Measurements from ENCODE around the gene SERP1.
A peak's percentile ranks its signal among the peaks of the same experiment; 100 is the strongest.

Gene SERP1

DNA sequence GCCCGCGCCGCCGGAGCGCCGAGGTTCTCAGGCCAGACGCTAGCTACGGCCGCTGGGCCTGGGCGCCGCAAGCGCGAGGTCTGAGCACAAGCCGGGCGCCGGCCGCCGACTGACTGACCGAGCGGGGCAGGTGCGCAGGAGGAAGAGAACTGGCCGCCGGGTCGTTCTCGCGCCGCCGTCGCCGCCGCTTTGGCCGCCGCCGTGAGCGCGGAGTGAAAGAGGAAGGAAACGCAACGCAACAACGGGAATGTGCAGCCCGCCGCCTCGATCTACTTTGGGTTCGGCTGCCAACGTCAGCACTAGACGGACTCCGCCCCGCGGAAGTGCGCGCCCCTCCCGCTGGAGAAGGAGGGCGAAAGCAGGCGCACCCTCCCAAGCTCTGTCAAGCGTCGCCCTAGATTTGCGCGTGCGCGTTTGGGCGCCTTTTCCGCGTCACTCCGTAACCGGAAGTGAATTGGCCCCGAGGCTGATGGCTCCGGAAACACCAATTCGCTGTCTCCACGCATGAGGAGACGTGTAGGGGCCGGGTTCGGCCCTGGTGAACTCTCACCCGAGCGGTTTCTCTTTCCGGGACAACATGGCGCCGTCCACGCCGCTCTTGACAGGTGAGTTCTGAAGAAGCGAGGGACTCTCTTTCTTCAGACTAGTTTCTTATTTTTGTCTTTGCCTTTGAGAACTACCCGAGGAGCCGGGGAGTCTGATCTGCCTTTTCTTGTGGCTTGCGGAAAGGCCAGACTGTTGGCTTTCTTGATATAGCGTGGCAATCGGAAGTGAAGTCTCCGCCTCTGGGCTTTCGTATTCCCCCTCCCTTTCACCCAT, at the start of gene SERP1, which contains the start of gene EIF2A:
TSS of gene SERP1 (minus strand) at position 271 of the 819 bp plus-strand sequence. CDS start 361 bp downstream, outside the sequence.
TSS of gene EIF2A (plus strand) at position 562 of the 819 bp plus-strand sequence. CDS start at position 578, 16 bp downstream.
- DNase-seq = peak; percentile 97

- no peak for DNase-seq
Measured at GRCh38 chr3:150594150-150594549, 47.9 kb upstream of the SERP1 start.

DNA sequence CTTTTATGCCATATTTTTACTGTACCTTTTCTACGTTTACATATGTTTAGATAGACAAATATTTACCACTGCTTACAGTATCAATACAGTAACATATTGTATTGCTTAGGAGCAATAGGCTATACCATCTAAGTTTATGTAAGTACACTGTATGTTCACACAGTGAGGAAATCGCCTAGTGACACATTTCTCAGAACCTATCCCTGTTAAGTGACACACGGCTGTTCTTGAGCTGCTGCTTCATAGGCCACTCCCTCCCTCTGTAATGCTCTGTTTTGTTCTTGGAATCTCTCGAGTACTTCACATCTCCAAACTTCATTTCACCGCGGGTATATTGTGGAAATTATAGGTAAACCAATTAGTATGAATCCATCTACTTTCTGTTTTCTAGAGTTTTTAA, 43.5 kb upstream of the SERP1 start:
- no peak for DNase-seq

GRCh38 chr3:150588027-150588830, 41.9 kb upstream of the SERP1 start:
- peak; percentile 28 for DNase-seq

GRCh38 chr3:150583028-150583427, 36.7 kb upstream of the SERP1 start:
- DNase-seq = no peak

DNA sequence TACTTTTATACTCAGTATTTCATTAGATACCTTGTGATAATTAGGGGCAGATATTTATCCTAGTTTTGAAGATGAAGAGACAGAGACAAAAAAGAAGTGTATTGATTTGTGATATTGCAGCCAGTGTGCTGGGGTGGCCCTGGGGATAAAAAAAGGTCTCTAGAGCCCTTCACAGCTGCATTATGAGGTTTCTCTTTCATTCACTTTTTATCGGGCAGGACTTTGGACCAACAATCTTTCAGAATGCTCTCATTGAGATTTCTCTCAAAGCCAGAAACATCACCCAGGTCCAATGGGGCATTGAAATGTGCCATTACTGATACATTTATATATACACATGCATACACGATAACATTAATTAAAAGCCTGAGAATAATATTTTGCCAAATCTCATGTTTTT, 36.3 kb upstream of the SERP1 start:
- no peak for DNase-seq

DNA sequence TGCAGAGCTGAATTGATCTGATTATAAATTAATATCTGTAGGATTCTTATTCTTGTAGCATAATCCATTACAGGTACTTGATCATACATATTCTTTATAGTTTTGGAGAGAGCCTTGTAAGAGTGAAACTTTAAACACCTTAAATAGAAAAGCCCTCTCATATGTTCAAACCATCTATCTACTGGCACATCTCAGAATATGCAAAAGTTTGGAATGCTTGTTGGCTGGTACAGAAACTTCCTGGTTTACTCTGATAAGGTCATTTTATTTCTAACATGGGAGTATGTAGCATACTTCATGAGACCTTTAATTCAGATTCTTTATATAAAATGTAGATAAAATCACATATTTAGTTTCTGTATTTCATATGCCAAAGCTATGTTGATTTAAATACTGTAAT, 34.9 kb upstream of the SERP1 start:
- no peak for DNase-seq

DNA sequence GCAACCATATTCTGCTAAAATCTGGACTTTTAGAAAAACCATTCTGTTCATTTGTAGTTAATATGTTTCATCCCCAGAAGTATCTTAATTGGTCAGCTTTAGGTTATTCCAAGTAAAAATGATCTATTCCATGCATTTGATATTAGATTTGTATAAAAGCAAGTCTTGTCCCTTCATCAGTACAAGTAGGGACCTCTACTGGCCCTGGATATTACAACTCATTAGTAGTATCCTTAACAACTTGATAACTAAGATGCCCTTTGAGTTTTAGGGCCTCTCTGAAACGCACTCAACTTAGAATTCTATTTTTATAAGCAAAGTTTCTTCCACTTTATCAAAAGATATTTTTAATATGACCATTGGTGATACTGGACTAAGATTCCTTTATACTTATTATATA, 31.6 kb upstream of the SERP1 start:
- DNase-seq = no peak

DNA sequence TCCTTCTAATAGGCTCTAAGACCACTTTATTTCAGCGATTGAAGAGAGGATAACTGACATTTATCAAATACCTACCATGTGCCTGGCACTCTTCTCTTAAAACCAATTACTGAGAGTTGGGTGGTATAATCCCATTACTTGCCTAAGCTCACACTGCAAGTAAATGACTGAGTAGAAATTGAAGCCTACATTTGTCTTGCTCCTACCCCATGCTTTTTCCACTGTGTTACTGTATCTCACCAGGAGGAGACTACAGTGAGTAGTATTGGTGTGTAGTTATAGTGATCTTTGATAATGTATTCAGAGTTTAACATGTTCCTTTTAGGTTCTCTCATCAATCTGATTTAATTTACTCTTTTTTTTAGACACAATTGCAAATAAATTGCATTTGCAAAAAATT, 21.0 kb upstream of the SERP1 start:
- no peak for DNase-seq

GRCh38 chr3:150564243-150564642, 17.9 kb upstream of the SERP1 start:
- DNase-seq = no peak

DNA sequence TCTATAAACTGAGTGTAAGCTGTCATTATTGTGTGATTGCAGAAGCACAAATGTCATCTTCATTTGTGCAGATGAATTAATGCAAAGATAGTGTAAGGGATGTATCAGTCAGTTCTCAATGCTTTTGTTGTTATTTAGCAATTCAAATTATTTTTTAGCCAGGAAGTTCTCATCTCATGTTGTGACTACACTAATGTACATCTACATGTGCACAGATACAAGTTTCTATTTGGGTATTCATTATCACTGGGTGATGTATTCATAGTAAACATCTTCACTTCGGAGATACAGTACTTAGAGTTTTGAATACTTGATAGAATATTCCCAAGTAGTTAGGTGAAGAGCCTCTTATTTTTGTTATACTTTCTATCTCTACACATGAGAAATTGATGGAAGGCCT, 11.4 kb upstream of the SERP1 start:
- DNase-seq = no peak

DNA sequence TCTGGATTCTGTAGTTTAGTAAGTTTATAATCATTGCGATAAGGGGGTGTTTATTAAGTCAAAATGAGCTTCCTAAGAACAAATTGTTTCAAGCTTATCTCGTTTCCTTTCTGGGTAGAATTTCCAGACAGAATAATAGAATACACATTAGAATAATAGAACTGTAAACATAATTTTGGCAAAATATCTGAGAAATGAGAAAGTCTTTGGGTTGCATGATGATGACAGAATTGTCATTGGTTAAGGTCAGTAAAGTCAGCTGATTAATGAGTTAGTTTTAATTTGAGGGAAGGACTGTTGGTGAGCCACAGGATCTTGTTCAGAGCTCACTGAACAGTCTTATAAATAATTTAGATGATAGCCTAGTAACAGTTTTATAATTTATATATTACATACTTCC, 10.5 kb upstream of the SERP1 start:
- no peak for DNase-seq

DNA sequence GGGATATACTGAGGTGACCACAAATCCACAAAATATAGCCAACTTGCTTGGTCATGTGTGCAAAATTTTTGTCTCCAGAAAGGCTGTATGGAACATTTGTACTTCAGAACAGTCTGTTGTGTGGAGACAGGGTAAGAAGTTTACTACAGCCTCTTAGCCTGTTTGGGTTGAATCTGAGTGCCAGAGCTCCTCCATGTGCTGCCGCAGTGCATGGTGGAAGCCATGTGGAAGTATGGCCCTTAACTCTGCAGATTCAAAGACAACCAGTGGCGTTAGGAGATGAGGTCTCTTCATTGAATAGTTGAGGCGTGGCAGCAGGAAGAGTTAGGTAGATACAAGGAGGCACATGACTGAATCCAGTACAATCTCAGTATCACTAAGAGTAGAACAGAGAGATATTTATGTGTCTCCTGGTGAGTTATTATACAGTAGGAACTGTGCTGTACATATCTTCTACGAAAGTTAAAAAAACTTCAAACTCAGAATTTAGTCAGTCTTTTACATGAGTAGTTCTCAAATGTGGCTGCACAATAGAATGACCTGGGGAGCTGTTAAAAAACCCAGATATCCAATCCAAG, 9.7 kb upstream of the SERP1 start:
- DNase-seq = no peak

GRCh38 chr3:150547045-150547741, 897 bp upstream of the SERP1 start:
- DNase-seq = no peak

GRCh38 chr3:150545419-150546225, 674 bp downstream of the SERP1 start:
- DNase-seq = no peak

- no peak for DNase-seq
Measured at GRCh38 chr3:150544726-150545125, 1.6 kb downstream of the SERP1 start.

DNA sequence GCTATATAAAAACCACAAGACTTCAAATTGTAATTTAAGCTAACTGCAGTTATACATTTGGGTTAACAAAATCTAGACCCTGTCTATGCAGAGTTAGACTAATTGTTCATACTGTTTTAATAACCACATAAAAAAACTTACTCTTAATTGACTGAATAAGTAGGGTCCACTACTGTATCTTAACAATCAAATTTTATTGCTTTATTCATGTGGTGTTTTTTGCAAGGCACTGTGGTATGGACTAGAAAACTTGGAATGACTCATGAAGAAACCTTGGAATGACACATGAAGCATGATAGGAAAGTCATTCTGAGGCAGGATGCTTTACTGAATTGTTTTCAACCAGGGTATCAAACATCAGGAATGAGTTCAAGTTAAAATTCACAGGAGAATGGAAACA, 2.3 kb downstream of the SERP1 start:
- no peak for DNase-seq

DNA sequence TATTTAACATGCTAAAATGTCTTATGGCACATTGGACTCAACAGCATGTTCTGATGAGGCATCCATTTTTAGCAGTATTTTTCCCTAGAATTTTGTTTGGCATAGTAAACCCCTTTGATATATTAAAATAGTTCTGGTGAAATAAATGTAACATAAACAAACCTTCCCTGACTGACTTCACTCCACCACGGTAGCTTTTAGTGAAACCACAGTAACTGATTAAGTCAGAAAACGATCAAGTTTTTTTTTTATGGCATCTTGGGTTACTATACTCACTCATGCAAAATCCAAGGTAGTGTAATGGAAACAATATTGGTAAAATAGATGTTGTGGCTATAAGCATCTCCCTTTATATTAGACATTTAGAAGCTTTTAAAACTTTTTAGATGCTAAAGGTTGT, 2.8 kb downstream of the SERP1 start:
- no peak for DNase-seq

DNA sequence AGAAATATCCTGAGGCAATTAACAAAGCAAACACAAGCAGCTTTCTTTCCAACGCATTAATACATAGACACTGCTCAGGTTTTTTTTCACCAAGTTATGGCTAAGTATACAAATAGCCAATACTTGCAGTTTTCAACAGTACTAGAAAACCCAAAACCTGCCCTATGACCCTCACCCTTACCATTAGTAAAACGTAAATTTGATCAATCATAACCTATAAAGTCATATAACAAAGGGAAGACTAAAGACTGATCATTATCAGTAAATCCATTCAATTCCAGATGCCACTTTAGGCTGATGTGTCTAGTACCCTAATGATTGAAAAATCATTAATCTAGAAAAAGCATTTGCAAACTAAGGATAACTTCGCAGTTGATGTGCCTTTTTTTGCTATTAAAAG, 3.2 kb downstream of the SERP1 start:
- DNase-seq = no peak

DNA sequence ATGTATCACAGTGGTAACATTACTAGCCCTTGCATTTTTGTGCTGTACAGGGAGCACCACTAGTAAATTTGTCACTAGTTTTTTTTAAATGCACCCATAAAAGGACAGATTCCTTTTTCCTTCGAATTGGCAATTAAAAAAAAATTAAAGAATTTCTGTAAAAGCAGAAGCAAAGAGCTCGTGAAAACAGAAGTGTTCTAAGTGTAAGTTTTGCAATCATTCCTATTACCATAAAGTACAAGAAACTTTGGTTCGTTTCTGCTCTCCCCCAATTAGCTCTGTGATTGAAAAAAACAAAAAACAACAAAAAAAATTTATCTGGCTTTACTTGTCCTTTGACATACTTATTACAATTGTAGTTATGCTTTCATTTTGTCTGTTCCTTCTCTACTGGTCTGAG, 5.3 kb downstream of the SERP1 start:
- no peak for DNase-seq

DNA sequence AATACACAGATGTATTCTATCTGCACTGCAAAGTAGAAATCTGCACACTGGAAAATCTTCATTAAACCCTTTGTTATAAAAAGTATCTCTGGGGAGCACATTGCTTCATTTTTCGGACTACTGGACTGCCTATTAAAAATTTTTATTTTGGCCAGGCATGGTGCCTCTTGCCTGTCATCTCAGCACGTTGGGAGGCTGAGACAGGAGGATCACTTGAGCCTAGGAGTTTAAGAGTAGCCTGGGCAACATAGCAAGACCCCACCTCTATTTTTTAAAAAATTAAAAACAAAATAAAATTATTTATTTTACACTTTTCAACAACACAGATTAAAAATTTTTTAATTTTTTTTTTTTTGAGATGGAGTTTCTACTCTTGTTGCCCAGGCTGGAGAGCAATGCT, 6.0 kb downstream of the SERP1 start:
- DNase-seq = no peak

Data from NCI-H510A (cell line).